ENCODE results near the gene FAM50B.

FAM50B gene

GRCh38 chr6:3898265-3898994 is 49.3 kb downstream of the FAM50B start:
- DNase-seq, result no peak

GRCh38 chr6:3899061-3899460 is 49.9 kb downstream of the FAM50B start:
- DNase-seq, result no peak

- no peak for DNase-seq
Measured at GRCh38 chr6:3899970-3900439, 50.8 kb downstream of the FAM50B start.
